ENCODE data around the gene KRT85. TPM values are rescaled to one million over a fixed set of nuclear protein-coding genes. Genes with fewer than 3 reads are reported as not detected.

The KRT85 gene
- not detected in 2 replicates for total RNA-seq

DNA sequence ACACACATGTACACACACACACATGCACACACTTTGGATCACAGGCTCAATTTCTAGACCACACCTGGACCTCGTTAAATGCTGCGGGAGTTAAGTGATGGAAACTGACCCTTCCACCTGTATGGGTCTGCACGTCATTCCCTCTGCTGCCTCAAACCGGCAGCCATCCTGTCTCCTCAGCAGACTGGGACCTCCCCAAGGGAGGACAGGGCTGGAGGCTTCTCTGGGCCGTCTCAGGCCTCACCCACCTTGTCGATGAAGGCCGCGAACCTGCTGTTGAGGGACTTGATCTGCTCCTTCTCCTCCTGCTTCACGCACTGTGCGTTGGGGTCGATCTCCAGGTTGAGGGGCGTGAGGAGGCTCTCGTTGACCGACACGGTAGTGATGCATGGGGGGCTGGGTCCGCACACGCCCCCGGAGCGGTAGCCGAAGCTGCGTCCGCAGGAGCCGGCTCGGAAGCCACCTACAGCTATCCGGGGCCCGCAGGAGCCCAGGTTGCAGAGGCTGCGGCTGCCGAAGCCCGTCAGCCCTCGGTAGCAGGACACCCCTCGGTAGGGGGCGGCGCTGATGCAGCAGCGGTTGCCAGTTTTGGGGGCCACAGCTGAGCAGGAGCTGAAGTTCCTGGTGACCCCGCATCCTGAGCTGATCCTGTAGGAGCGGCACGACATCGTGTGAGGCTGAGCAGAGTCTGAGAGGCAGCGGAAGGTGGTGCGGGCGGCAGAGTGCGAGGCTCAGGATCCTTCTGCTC lies at the start of gene KRT85:
KRT85 (minus strand) TSS at position 744 of the 748 bp plus-strand sequence; CDS start at position 668, 76 bp downstream.

DNA sequence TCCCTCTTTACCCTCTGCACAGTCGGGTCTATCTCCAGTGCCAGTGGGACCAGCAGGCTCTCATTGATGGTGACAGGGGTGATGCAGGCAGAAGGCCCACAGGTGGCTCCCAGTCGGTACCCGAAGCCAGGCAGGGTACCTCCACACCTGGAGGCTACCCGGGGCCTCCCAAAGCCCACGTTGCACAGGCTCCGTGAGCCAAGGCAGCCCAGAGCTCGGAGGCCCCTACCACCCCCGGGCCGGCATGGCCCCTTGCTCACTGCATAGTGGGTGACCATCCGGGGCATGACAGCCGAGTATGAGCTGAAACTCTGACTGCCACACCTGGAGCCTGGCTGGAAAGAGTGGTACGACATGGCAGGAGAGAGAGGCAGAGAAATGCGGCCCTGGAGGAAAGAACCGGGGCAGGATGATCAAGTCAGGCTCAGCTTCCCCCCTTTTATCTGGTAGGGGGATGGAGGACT lies 38.7 kb upstream of the KRT85 start, which contains the start of gene KRT82:
KRT82 (minus strand) TSS at position 414 of the 464 bp plus-strand sequence; CDS start at position 356, 58 bp downstream.

DNA sequence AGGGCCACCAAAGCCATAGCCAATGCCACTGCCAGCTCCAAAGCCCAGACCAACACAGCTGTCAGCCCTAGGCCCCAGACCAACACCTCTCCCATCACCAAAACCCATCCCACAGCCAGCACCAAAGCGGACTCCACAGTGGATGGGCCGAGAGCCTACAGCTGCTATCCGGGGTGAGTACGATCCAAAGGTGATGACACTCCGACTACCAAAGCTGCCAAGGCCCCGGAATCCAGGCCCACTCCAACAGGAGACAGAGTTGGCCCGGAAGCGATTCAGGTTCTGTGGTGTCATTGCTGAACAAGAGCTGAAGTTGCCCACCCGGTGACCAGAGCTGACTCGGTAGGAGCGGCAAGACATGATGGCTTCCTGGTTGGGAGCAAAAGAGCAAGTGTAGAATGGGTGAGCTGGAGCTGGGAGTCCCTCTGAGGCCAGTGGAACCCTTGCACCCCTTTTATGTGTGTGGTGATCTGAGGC lies 18.0 kb upstream of the KRT85 start, which contains the start of gene KRT84:
KRT84 (minus strand) TSS at position 427 of the 477 bp plus-strand sequence; CDS start at position 360, 67 bp downstream.

GRCh38 chr12:52320784-52321400 lies 46.4 kb downstream of the KRT85 start, which contains the start of gene KRT83:
Gene KRT83 (minus strand): TSS chr12:52321398. CDS start chr12:52321335, 63 bp downstream.

Other genes starting within 250 kb of the KRT85 start
- 7.2 and 9.5 TPM in 2 replicates for gene KRT80, start 175.5 kb downstream of the KRT85 start, total RNA-seq
- gene KRT7, start 134.2 kb downstream of the KRT85 start, total RNA-seq: 206 and 443 TPM in 2 replicates
- gene KRT86, start 92.8 kb downstream of the KRT85 start, total RNA-seq: 0.13 TPM in 1 of 2 replicates, not detected in the other
- not detected in 2 replicates for gene KRT81, start 75.9 kb downstream of the KRT85 start, total RNA-seq
- gene KRT83, start 46.1 kb downstream of the KRT85 start, total RNA-seq: not detected in 2 replicates
- gene KRT84, start 18.2 kb upstream of the KRT85 start, total RNA-seq: not detected in 2 replicates
- gene KRT82, start 38.9 kb upstream of the KRT85 start, total RNA-seq: not detected in 2 replicates
- gene KRT75, start 66.9 kb upstream of the KRT85 start, total RNA-seq: not detected in 2 replicates
- not detected in 2 replicates for gene KRT6B, start 84.7 kb upstream of the KRT85 start, total RNA-seq
- not detected in 2 replicates for gene KRT6C, start 106.3 kb upstream of the KRT85 start, total RNA-seq
- gene KRT6A, start 125.8 kb upstream of the KRT85 start, total RNA-seq: not detected in 2 replicates
- gene KRT5, start 152.9 kb upstream of the KRT85 start, total RNA-seq: not detected in 2 replicates
- gene KRT71, start 185.7 kb upstream of the KRT85 start, total RNA-seq: not detected in 2 replicates
- gene KRT74, start 206.4 kb upstream of the KRT85 start, total RNA-seq: not detected in 2 replicates
- gene KRT72, start 234.0 kb upstream of the KRT85 start, total RNA-seq: not detected in 2 replicates

Measured in thoracic aorta endothelial cell (primary cell).